Loucy (cell line): ENCODE results near the gene AGPS.

Experiments
- H2AFZ ChIP-seq: fragments of 200-600 bp; sonication (generic); 2 replicates; pipeline ENCODE4 v1.6.0; 2016; ENCODE audit warnings: antibody characterized with exemption, mild to moderate bottlenecking, low read length, moderate library complexity
- H3F3A ChIP-seq: fragments of 200-600 bp; 2 replicates; pipeline ENCODE4 v1.6.0; 2016; ENCODE audit warnings: antibody characterized with exemption, low read depth, mild to moderate bottlenecking
- H3K27me3 ChIP-seq: fragments of 200-600 bp; sonication (generic); 2 replicates; pipeline ENCODE4 v1.6.1; 2014; ENCODE audit warnings: low read length, mild to moderate bottlenecking; ENCODE audit not compliant: insufficient read depth, poor library complexity, severe bottlenecking
- H3K36me3 ChIP-seq: fragments of 200-600 bp; sonication (generic); 2 replicates; pipeline ENCODE4 v1.6.1; 2016; ENCODE audit warnings: low read length; ENCODE audit not compliant: insufficient read depth
- H3K4me1 ChIP-seq: fragments of 200-600 bp; sonication (generic); 2 replicates; pipeline ENCODE4 v1.5.1; 2014; ENCODE audit warnings: low read length, mild to moderate bottlenecking; ENCODE audit not compliant: insufficient read depth, poor library complexity, severe bottlenecking
- H3K4me2 ChIP-seq: fragments of 200-600 bp; sonication (generic); 2 replicates; pipeline ENCODE4 v1.6.0; 2014; ENCODE audit warnings: antibody characterized with exemption, low read length, low read depth, mild to moderate bottlenecking; ENCODE audit not compliant: poor library complexity, severe bottlenecking
- H3K4me3 ChIP-seq: fragments of 200-600 bp; sonication (generic); 2 replicates; pipeline ENCODE4 v1.5.1; 2014; ENCODE audit warnings: low read length, mild to moderate bottlenecking, mixed read lengths; ENCODE audit not compliant: poor library complexity, severe bottlenecking
- H3K79me2 ChIP-seq: fragments of 200-600 bp; sonication (generic); 2 replicates; pipeline ENCODE4 v1.6.1; 2014; ENCODE audit warnings: low read length; ENCODE audit not compliant: insufficient read depth
- H3K9ac ChIP-seq: fragments of 200-600 bp; sonication (generic); 2 replicates; pipeline ENCODE4 v1.6.0; 2014; ENCODE audit warnings: mild to moderate bottlenecking, low read depth, low read length, moderate library complexity; ENCODE audit not compliant: poor library complexity, severe bottlenecking
- H3K9me2 ChIP-seq: fragments of 200-600 bp; sonication (generic); replicated peaks from 2 replicates; pipeline ENCODE4 v1.6.1; 2016; ENCODE audit warnings: low read depth, low read length, mixed read lengths
- H3K9me3 ChIP-seq: fragments of 200-600 bp; sonication (generic); 2 replicates; pipeline ENCODE4 v1.6.1; 2014; ENCODE audit warnings: mild to moderate bottlenecking, antibody characterized with exemption, low read length, low read depth; ENCODE audit not compliant: insufficient read depth
- H4K20me1 ChIP-seq: fragments of 200-600 bp; sonication (generic); 2 replicates; pipeline ENCODE4 v1.6.0; 2014; ENCODE audit warnings: antibody characterized with exemption, low read length, mild to moderate bottlenecking; ENCODE audit not compliant: insufficient read depth, poor library complexity, severe bottlenecking
- CTCF ChIP-seq: fragments of 200-600 bp; sonication (generic); conservative IDR thresholded peaks from 2 replicates; pipeline ENCODE4 v1.5.1; 2014; ENCODE audit warnings: mild to moderate bottlenecking, antibody characterized with exemption, low read length
- EZH2phosphoT487 ChIP-seq: fragments of 200-600 bp; IDR thresholded peaks from 2 replicates; pipeline ENCODE4 v1.6.1; 2018; ENCODE audit warnings: antibody characterized with exemption, mild to moderate bottlenecking, moderate library complexity, borderline replicate concordance

Gene AGPS

GRCh38 chr2:177385151-177385550 is 7.4 kb upstream of the AGPS start:
- Histone ChIP-seq H3K4me3 (no peak overlapping the region), H2AFZ (no peak overlapping the region), H3F3A (no peaks in the 10 kb centered on the region), H3K4me2 (no peak overlapping the region), H3K9ac (no peak overlapping the region), H3K79me2 (no peaks in the 10 kb centered on the region), H3K4me1 (peaks cover 9% of the 10 kb centered on the region), H3K9me3 (no peaks in the 10 kb centered on the region), H4K20me1 (no peaks in the 10 kb centered on the region), H3K9me2 (no peaks in the 10 kb centered on the region), H3K36me3 (no peaks in the 10 kb centered on the region), H3K27me3 (no peaks in the 10 kb centered on the region)
- TF ChIP-seq EZH2phosphoT487 = no peak
- TF ChIP-seq CTCF = no peak

- H3K4me1 ChIP-seq = peaks cover 56% of the 10 kb centered on the region
Observed at GRCh38 chr2:177391822-177392372, 676 bp upstream of the AGPS start.

GRCh38 chr2:177393203-177393755 is 706 bp downstream of the AGPS start:
- no peaks in the 10 kb centered on the region for H3K36me3 ChIP-seq
- no peaks in the 10 kb centered on the region for H3K9me3 ChIP-seq
- H3K4me3 ChIP-seq = peak overlapping the region; percentile 93
- H3K27me3 ChIP-seq = peaks cover 7% of the 10 kb centered on the region
- H2AFZ ChIP-seq = peak overlapping the region; percentile 97
- H4K20me1 ChIP-seq = peaks cover 46% of the 10 kb centered on the region
- no peaks in the 10 kb centered on the region for H3F3A ChIP-seq
- peak overlapping the region; percentile 98 for H3K4me2 ChIP-seq
- H3K79me2 ChIP-seq = peaks cover 69% of the 10 kb centered on the region
- H3K9me2 ChIP-seq = no peaks in the 10 kb centered on the region
- TF ChIP-seq EZH2phosphoT487 = no peak
- TF ChIP-seq CTCF = no peak
- peaks cover 65% of the 10 kb centered on the region for H3K4me1 ChIP-seq
- peak overlapping the region; percentile 93 for H3K9ac ChIP-seq

More at GRCh38 chr2:177391822-177392372, 676 bp upstream of the AGPS start:
- H3K27me3 ChIP-seq = peaks cover 7% of the 10 kb centered on the region
- TF ChIP-seq CTCF = no peak
- no peak for TF ChIP-seq EZH2phosphoT487
- H3K9ac ChIP-seq = peak overlapping the region; percentile 93
- peaks cover 55% of the 10 kb centered on the region for H3K79me2 ChIP-seq
- no peaks in the 10 kb centered on the region for H3K9me2 ChIP-seq
- no peaks in the 10 kb centered on the region for H3F3A ChIP-seq
- H3K9me3 ChIP-seq = no peaks in the 10 kb centered on the region
- H3K36me3 ChIP-seq = no peaks in the 10 kb centered on the region
- peak overlapping the region; percentile 98 for H3K4me2 ChIP-seq
- peak overlapping the region; percentile 97 for H2AFZ ChIP-seq
- peaks cover 34% of the 10 kb centered on the region for H4K20me1 ChIP-seq
- H3K4me3 ChIP-seq = peak overlapping the region; percentile 93
